Activated T-helper 9 cell treated with anti-CD3 and anti-CD28 coated beads, Interleukin-2, amount 50 U/mL, for 16 hours (primary cell): ENCODE measurements around the gene VPS37B.
"Not testable (repeated sequence)": the region's sequence is repeated elsewhere in the genome, so short reads cannot be mapped to it uniquely, and the experiment has no call there.

Source experiments
- DNase-seq: peaks from one replicate; pipeline ENCODE4 v3.0.0-alpha.2; 2020; ENCODE audit warnings: low read depth

The VPS37B gene, protein sequence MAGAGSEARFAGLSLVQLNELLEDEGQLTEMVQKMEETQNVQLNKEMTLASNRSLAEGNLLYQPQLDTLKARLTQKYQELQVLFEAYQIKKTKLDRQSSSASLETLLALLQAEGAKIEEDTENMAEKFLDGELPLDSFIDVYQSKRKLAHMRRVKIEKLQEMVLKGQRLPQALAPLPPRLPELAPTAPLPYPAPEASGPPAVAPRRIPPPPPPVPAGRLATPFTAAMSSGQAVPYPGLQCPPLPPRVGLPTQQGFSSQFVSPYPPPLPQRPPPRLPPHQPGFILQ

GRCh38 chr12:122895704-122896636 is at the start of gene VPS37B:
TSS of gene VPS37B (minus strand) at chr12:122896124. CDS start at chr12:122896062, 62 bp downstream.
- DNase-seq = peak; percentile 80

DNA sequence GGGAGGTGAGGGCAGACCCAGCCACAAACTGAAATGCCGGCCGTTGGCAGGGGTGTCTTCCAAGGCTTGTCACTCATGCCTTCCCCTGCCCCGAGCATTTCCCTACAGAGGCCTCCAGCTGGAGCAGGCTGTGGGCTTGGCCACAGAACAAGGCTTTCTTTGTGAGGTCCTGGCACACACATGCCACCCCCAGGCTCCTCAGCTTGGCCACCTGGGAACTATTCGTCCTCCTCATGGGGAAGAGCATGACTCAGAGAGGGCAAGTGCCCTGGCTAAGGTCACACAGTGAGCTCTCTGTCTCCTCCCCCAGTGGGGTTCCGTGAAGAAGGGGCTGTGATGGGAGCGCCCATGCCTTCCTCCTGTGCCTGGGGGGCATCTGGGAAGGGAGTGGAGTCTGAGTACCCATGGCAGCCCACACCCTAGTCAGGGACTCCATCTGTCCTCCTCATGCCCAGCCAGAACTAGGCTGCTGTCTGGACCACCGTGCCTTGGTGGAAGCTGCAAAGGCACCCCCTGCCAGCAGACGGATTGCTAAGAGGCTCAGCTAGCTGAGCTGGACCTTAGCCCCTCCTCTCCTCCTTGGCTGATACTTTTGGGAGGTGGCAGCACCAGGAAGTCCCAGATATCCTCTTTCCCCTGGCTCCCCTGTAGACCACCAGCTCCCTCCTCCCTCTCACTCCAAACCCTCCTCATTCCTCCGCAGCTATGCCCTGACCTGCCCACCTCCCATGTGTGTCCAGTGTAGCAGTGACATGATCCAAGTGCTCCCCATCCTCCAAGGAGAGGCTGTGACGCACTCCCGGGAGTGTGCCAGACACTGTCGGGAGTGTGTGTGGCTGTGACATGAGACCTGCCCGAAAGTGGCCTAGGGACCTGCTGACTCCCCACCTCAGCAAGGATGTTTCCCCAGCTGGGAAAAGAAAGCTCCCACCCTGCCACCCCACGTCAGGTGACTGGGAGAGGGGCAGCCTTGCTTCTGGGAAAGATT is 49.0 kb upstream of the VPS37B start:
- no peak for DNase-seq

DNA sequence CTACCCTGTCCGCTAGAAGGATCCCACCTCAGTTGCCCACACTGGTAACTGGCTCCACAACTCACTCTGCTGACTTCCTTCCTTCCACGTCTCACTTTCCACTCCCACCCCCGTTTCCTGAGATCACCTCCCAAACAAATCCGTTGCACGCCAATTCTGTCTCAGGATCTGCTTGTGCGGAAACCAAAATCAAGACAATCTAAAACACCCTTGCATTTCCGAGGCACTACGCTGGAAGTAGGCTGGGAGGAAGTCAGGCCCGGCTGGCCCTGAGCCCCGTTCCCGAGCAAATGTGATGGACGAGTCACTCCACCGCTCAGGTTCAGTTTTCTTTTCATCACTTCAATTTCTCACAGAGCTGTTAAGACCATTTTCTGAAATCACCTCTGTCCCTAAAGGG is 47.3 kb upstream of the VPS37B start:
- DNase-seq = no peak

DNA sequence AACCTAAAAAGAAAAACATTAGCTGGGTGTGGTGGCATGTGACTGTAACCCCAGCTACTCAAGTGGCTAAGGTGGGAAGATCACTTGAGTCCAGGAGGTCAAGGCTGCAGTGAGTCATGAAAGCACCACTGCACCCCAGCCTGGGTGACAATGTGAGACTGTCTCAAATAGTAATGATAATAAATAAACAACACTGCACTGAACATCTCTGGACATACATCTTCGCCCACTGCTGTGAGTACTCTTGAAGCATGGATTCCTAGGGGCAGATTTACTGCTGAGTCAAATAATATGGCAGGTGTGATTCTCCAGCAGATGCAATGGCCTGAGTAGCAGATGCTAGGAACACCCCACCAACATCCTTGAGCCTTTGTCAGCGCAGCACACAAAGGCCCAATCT is 46.7 kb upstream of the VPS37B start:
- no peak for DNase-seq

GRCh38 chr12:122941351-122941750 is 45.4 kb upstream of the VPS37B start:
- not testable (repeated sequence) for DNase-seq

DNA sequence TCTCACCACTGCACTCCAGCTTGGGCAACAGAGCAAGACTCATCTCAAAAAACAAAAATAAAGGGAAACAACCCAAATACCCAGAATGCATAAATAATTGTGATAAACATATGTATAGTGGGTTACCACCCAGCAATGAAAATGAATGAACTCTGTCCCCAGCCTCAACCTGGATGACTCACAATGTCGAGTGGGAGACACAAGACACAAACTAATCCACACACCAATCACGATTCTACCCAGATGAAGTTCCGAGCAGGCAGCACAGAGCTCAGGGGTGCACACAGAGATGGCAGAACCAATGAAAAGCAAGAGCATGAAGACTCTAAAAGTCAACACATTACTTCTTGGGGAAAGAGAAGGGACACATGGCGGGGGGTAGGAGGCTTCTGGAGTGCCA is 43.2 kb upstream of the VPS37B start:
- DNase-seq = no peak

DNA sequence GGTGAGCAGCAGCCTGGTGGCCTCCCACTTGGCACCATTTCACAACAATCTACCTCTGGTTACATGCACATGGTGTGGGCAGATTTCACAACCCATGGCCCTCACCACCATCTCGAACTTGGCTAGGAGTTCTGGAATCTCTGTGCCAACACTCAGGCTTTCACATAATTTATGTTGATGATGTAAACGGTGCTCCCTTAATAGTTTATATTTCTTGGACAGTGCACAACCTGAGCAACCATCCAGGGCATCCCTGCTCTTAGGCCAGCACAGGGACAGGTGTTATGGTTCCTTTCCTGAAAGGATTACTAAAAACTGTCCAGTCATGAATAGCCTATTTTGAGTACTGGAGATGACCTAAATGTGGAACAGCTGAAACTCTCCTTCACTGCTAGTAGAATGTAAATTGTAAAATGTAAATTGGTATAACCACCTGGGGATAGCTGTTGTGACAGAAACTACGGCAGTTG is 41.7 kb upstream of the VPS37B start:
- no peak for DNase-seq

DNA sequence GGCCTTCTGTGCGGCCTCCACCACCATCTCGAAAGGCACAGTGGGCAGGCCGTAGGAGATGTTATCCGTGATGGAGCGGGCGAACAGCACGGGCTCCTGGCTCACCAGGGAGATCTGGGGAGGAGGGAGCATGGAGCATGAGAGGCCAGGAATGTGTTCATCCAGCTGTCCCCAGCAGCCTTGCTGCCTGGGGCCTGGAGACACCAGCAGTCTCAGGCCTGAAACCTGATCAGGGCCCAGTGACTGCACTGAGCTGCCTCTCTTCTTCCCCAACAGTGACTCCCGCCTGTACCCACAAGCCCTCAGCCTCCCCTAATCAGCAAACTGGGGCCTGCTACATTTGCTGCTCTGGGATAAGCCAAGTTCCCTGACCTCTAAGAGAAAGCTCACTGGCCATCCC is 39.4 kb upstream of the VPS37B start:
- DNase-seq = no peak

DNA sequence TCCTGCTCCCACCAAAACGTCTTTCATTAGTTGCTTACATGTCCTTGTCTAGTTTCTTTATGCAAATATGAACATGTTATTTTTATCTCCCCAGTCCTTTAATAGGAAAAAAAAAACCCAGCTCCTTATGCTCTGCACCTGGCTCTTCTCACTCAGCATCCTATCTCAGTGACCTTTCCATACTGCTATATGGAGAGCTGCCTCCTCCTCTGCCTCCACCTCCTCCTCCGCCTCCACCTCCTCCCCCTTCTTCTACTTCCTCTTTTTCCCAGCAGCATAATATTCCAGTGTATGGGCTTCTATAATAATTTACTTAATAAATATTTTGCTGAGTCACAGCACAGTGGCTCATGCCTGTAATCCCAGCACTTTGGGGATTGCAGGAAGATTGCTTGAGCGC is 38.8 kb upstream of the VPS37B start:
- DNase-seq = no peak

DNA sequence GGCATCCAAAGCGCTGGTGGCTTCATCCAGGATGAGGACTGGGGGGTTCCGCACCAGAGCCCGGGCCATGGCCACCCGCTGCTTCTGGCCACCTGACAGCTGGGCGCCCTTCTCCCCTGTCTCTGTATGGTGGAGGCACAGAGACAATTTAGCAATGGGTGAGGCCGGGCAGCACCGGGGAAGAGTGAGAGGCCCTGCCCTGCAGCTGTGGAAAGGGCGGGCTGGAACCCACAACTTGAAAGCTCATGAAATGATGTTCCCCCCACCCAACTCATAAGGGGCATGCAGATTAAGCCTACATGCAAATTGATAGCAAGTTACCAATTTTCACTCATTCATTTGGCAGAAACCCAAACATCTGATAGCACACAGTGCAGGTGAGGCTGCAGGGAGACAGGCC is 36.3 kb upstream of the VPS37B start:
- no peak for DNase-seq

DNA sequence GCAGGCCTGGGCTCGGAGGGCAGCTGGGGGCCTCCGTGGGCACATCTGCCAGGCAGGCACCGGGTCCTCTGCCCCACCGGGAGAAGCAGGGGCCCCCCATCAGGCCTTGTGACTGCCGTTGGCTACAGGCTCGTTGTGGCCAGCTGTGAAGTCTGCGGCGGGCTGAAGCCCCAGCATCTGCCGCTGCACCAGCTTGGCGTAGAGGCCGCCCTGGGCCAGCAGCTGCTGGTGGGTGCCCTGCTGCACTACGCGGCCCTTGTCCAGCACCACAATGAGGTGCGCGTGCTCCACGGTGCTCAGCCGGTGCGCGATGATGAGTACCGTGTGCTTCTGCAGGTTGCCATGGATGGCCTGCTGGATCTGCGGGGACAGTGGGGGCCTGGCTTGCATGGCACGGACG is 33.9 kb upstream of the VPS37B start:
- DNase-seq = no peak

GRCh38 chr12:122929148-122929538 is 33.2 kb upstream of the VPS37B start:
- no peak for DNase-seq

GRCh38 chr12:122928404-122929147 is 32.7 kb upstream of the VPS37B start:
- no peak for DNase-seq

- DNase-seq = no peak
Measured at GRCh38 chr12:122927756-122928403, 32.0 kb upstream of the VPS37B start.

- no peak for DNase-seq
Measured at GRCh38 chr12:122921917-122922316, 26.0 kb upstream of the VPS37B start.

DNA sequence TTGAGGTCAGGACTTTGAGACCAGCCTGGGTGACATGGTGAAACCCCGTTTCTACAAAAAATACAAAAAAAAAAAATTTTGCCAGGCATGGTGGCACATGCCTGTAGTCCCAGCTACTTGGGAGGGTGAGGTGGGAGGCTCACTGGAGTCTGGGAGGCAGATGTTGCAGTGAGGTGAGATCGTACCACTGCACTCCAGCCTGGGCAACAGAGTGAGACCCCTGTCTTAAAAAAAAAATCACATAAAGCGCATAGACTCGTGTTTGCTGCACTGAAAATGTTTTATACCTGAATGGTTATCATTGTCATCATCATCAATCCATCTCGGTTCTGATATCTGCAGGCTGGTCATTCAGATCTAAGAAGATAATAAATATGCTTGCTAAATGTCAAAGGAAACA is 24.8 kb upstream of the VPS37B start:
- DNase-seq = no peak

- no peak for DNase-seq
Measured at GRCh38 chr12:122918827-122919226, 22.9 kb upstream of the VPS37B start.

DNA sequence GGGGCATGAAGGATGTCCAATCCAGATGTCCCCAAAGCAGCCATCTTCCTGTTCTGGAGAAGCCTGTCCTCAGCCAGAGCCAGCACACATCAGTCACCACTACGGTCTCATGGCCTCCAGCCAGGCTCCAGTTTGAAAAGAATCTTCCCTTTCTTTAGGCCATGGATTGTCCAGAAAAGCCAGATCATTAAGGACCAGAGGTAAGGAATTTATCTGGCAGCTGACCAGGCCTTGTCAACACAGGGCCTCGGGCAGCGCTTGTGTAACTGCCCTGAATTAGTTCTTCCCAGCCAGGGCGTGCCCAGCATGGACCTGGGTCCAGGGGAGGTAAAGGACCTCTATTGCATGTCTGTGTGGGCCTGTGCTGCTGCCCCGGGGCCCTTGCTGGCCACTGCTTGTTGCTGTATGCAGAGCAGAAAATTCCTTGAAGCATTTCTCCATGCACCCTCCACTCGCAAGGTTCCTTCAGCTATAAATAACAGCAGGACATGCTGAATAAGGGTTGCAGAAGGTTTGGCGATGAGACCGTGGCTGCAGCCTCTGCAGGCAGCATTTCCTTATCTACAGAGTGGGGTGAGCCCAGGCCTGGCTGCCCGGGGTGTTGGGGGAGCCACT is 21.7 kb upstream of the VPS37B start:
- DNase-seq = no peak

GRCh38 chr12:122909442-122910288 is 13.7 kb upstream of the VPS37B start:
- no peak for DNase-seq
